Measurements from ENCODE around the gene RGS11. TPM values are rescaled to one million over a fixed set of nuclear protein-coding genes. Genes with fewer than 3 reads are reported as not detected.

Gene RGS11
- total RNA-seq, 1 donor from 2014 or later, result 2.4 TPM

- no peaks in the 10 kb centered on the region for H3K27me3 Mint-ChIP-seq
- no peak overlapping the region for H3K27ac Mint-ChIP-seq
These were observed 21.2 kb upstream of the RGS11 start for GRCh38 chr16:296806-297510.

GRCh38 chr16:296276-296675 is 20.5 kb upstream of the RGS11 start:
- Mint-ChIP-seq H3K4me1 (ENCODE audit: low read depth) (no peaks in the 10 kb centered on the region), H3K4me3 (ENCODE audit: low read depth) (no peak overlapping the region), H3K36me3 (ENCODE audit: insufficient read depth) (peaks cover 6% of the 10 kb centered on the region), H3K27ac (no peak overlapping the region), H3K27me3 (no peaks in the 10 kb centered on the region), H3K9me3 (ENCODE audit: low read depth) (no peaks in the 10 kb centered on the region)
- no peak for TF ChIP-seq CTCF (IDR thresholded peaks at IDR 0.05; ENCODE audit: unreplicated experiment)
- DNase-seq (ENCODE audit: low spot score, unreplicated experiment), result no peak

More at GRCh38 chr16:296806-297510, 21.2 kb upstream of the RGS11 start:
- TF ChIP-seq CTCF (IDR thresholded peaks at IDR 0.05; ENCODE audit: unreplicated experiment), result no peak
- H3K36me3 Mint-ChIP-seq (ENCODE audit: insufficient read depth), result peaks cover 6% of the 10 kb centered on the region
- no peak overlapping the region for H3K4me3 Mint-ChIP-seq (ENCODE audit: low read depth)
- no peak for DNase-seq (ENCODE audit: low spot score, unreplicated experiment)
- H3K4me1 Mint-ChIP-seq (ENCODE audit: low read depth), result no peaks in the 10 kb centered on the region
- no peaks in the 10 kb centered on the region for H3K9me3 Mint-ChIP-seq (ENCODE audit: low read depth)

GRCh38 chr16:293043-293775 is 17.5 kb upstream of the RGS11 start:
- no peaks in the 10 kb centered on the region for H3K4me1 Mint-ChIP-seq (ENCODE audit: low read depth)
- no peak for TF ChIP-seq CTCF (IDR thresholded peaks at IDR 0.05; ENCODE audit: unreplicated experiment)
- no peak overlapping the region for H3K4me3 Mint-ChIP-seq (ENCODE audit: low read depth)
- no peak for DNase-seq (ENCODE audit: low spot score, unreplicated experiment)
- H3K27ac Mint-ChIP-seq, result no peak overlapping the region
- H3K27me3 Mint-ChIP-seq, result no peaks in the 10 kb centered on the region
- no peaks in the 10 kb centered on the region for H3K9me3 Mint-ChIP-seq (ENCODE audit: low read depth)
- H3K36me3 Mint-ChIP-seq (ENCODE audit: insufficient read depth), result peaks cover 7% of the 10 kb centered on the region

- Mint-ChIP-seq H3K27ac (no peak overlapping the region), H3K36me3 (ENCODE audit: insufficient read depth) (peaks cover 13% of the 10 kb centered on the region), H3K4me3 (ENCODE audit: low read depth) (no peak overlapping the region), H3K9me3 (ENCODE audit: low read depth) (no peaks in the 10 kb centered on the region), H3K27me3 (no peaks in the 10 kb centered on the region), H3K4me1 (ENCODE audit: low read depth) (no peaks in the 10 kb centered on the region)
- DNase-seq (ENCODE audit: low spot score, unreplicated experiment), result no peak
- no peak for TF ChIP-seq CTCF (IDR thresholded peaks at IDR 0.05; ENCODE audit: unreplicated experiment)
These were observed 15.8 kb upstream of the RGS11 start for GRCh38 chr16:291539-291938.

GRCh38 chr16:290681-291405 is 15.1 kb upstream of the RGS11 start:
- no peak overlapping the region for H3K4me3 Mint-ChIP-seq (ENCODE audit: low read depth)
- no peaks in the 10 kb centered on the region for H3K9me3 Mint-ChIP-seq (ENCODE audit: low read depth)
- H3K36me3 Mint-ChIP-seq (ENCODE audit: insufficient read depth), result peaks cover 16% of the 10 kb centered on the region
- DNase-seq (ENCODE audit: low spot score, unreplicated experiment), result no peak
- no peaks in the 10 kb centered on the region for H3K27me3 Mint-ChIP-seq
- H3K4me1 Mint-ChIP-seq (ENCODE audit: low read depth), result no peaks in the 10 kb centered on the region
- no peak for TF ChIP-seq CTCF (IDR thresholded peaks at IDR 0.05; ENCODE audit: unreplicated experiment)
- H3K27ac Mint-ChIP-seq, result no peak overlapping the region

All from progenitor cell of endocrine pancreas (in vitro differentiated cells).